ENCODE results near the gene MRPL44. TPM values are rescaled to one million over a fixed set of nuclear protein-coding genes. Genes with fewer than 3 reads are reported as not detected.
A peak's percentile ranks its signal among the peaks of the same experiment; 100 is the strongest.

MRPL44 gene
- total RNA-seq, 2 donors from 2014 or later, result 11.5 to 21.0 TPM

- 68 to 78% methylated on average over 6 of the region's 6 CpGs for WGBS, 2 donors
- Histone ChIP-seq H3K4me1 (peaks cover 24% of the 10 kb centered on the region), H3K4me3 (no peak overlapping the region), H3K9me3 (no peaks in the 10 kb centered on the region), H3K27ac (no peak overlapping the region), H3K27me3 (no peaks in the 10 kb centered on the region), H3K36me3 (replicated peaks in 1 of 2; ENCODE audit: insufficient read depth in 1 of 2, low read depth in 2 of 2) (no peaks in the 10 kb centered on the region)
- intact Hi-C loops (cut with DNase I), result no loop called here
- TF ChIP-seq POLR2A (IDR thresholded peaks at IDR 0.05) (no peak), CTCF (IDR thresholded peaks at IDR 0.05) (no peak)
- DNase-seq (no peak), ATAC-seq (no peak)
Measured at GRCh38 chr2:223952280-223952968, 4.8 kb upstream of the MRPL44 start.

- Histone ChIP-seq H3K9me3 (no peaks in the 10 kb centered on the region), H3K36me3 (replicated peaks in 1 of 2; ENCODE audit: insufficient read depth in 1 of 2, low read depth in 2 of 2) (no peaks in the 10 kb centered on the region), H3K4me3 (no peak overlapping the region), H3K27ac (no peak overlapping the region), H3K4me1 (peaks cover 32% of the 10 kb centered on the region), H3K27me3 (no peaks in the 10 kb centered on the region)
- no peak for ATAC-seq
- WGBS, 2 donors, result 82 to 84% methylated on average over 3 of the region's 3 CpGs
- TF ChIP-seq POLR2A (IDR thresholded peaks at IDR 0.05), result no peak
- no peak for TF ChIP-seq CTCF (IDR thresholded peaks at IDR 0.05)
- intact Hi-C loops (cut with DNase I), result no loop called here
- no peak for DNase-seq
Measured at GRCh38 chr2:223954401-223954800, 2.9 kb upstream of the MRPL44 start.

GRCh38 chr2:223956300-223956699 is 963 bp upstream of the MRPL44 start:
- intact Hi-C loops (cut with DNase I), result no loop called here
- Histone ChIP-seq H3K9me3 (no peaks in the 10 kb centered on the region), H3K4me1 (peaks cover 41% of the 10 kb centered on the region), H3K27me3 (no peaks in the 10 kb centered on the region), H3K4me3 (no peak overlapping the region), H3K27ac (peak overlapping the region in 2 of 4 donors; percentile 76 to 88), H3K36me3 (replicated peaks in 1 of 2; ENCODE audit: insufficient read depth in 1 of 2, low read depth in 2 of 2) (no peaks in the 10 kb centered on the region)
- ATAC-seq, result no peak
- TF ChIP-seq POLR2A (IDR thresholded peaks at IDR 0.05) (no peak), CTCF (IDR thresholded peaks at IDR 0.05) (no peak)
- WGBS, 2 donors, result 92 to 95% methylated on average over 4 of the region's 4 CpGs
- no peak for DNase-seq

- peaks cover 49% of the 10 kb centered on the region for H3K4me1 ChIP-seq
- intact Hi-C loops (cut with DNase I), result no loop called here
- H3K9me3 ChIP-seq, result no peaks in the 10 kb centered on the region
- no peaks in the 10 kb centered on the region for H3K27me3 ChIP-seq
- ATAC-seq (no peak), DNase-seq (peak; percentile 43 to 80 (median 54))
- TF ChIP-seq POLR2A (IDR thresholded peaks at IDR 0.05) (no peak), CTCF (IDR thresholded peaks at IDR 0.05) (no peak)
- peak overlapping the region in 1 of 4 donors; percentile 38 for H3K27ac ChIP-seq
- peaks cover 0 to 5% of the 10 kb centered on the region in 2 donors for H3K36me3 ChIP-seq (replicated peaks in 1 of 2; ENCODE audit: insufficient read depth in 1 of 2, low read depth in 2 of 2)
- H3K4me3 ChIP-seq, result no peak overlapping the region
- WGBS, 2 donors, result 23% methylated on average over 5 of the region's 5 CpGs
Measured at GRCh38 chr2:223959688-223960087, 2.4 kb downstream of the MRPL44 start.

DNA sequence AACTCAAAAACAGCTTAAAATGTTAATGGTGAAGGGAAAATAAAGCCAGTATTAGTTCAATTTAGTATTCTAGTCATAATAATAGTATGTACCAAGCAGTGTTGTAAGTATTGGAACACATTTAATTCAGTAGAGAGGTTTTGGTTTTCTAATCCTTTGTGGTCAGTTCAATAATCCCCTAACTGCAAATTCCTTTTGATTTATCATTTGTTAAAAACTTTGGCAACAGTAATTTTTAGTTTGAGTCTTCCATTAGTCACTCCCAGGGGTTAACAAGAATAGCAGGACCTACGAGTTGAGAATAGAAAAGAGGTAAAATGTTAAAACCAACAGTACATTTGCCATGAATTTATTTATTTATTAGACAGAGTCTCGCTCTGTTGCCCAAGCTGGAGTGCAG is 10.7 kb downstream of the MRPL44 start:
- no peaks in the 10 kb centered on the region for H3K27me3 ChIP-seq
- H3K9me3 ChIP-seq, result no peaks in the 10 kb centered on the region
- no peaks in the 10 kb centered on the region for H3K4me1 ChIP-seq
- no peak for DNase-seq
- intact Hi-C loops (cut with DNase I), result no loop called here
- H3K36me3 ChIP-seq (replicated peaks in 1 of 2; ENCODE audit: insufficient read depth in 1 of 2, low read depth in 2 of 2), result peaks cover 5 to 9% of the 10 kb centered on the region in 2 donors
- no peak overlapping the region for H3K4me3 ChIP-seq
- WGBS, 2 donors, result 82 to 85% methylated on average over 2 of the region's 2 CpGs
- no peak for ATAC-seq
- TF ChIP-seq POLR2A (IDR thresholded peaks at IDR 0.05) (no peak), CTCF (IDR thresholded peaks at IDR 0.05) (no peak)
- no peak overlapping the region for H3K27ac ChIP-seq
